Measurements from ENCODE around the gene WHRN.

GRCh38 chr9:114426046-114426948, 79.0 kb downstream of the WHRN start:
- TF ChIP-seq ELF4 (IDR thresholded peaks at IDR 0.05) (no peak), NFRKB (IDR thresholded peaks at IDR 0.05) (no peak), SP1 (IDR thresholded peaks at IDR 0.05) (no peak), L3MBTL2 (conservative IDR thresholded peaks at IDR 0.05) (no peak), SUZ12 (IDR thresholded peaks at IDR 0.05) (no peak)

All from HEK293T (cell line).